K562 (cell line): ENCODE data around the gene FGF21. TPM values are rescaled to one million over a fixed set of nuclear protein-coding genes. Genes with fewer than 3 reads are reported as not detected.

ENCODE experiments used
- ARID2 ChIP-seq: fragments of 450-650 bp; IDR thresholded peaks from 2 replicates; pipeline ENCODE4 v1.6.1; 2017; ENCODE audit warnings: antibody characterized with exemption, mild to moderate bottlenecking
- CGGBP1 ChIP-seq: fragments of 250-450 bp; sonication (Bioruptor Pico); IDR thresholded peaks from 2 replicates; pipeline ENCODE4 v1.9.0; 2021; ENCODE audit warnings: mild to moderate bottlenecking
- EP300 ChIP-seq: IDR thresholded peaks from 2 replicates; pipeline ENCODE4 v1.6.1; 2012; ENCODE audit warnings: low read length, improper control_type of control experiment
- GABPB1 ChIP-seq: sonication (generic); formaldehyde crosslinking; IDR thresholded peaks from 2 replicates; pipeline ENCODE4 v1.8.0; 2022; ENCODE audit warnings: mild to moderate bottlenecking, missing genetic modification reagents
- HDGF ChIP-seq: fragments of 450-650 bp; IDR thresholded peaks from 2 replicates; pipeline ENCODE4 v1.6.1; 2016
- HMG20A ChIP-seq: fragments of 450-650 bp; formaldehyde crosslinking; conservative IDR thresholded peaks from 2 replicates; pipeline ENCODE4 v1.4.0; 2020; ENCODE audit warnings: mild to moderate bottlenecking, mixed read lengths
- JUNB ChIP-seq: fragments of 450-650 bp; formaldehyde crosslinking; conservative IDR thresholded peaks from 2 replicates; pipeline ENCODE4 v1.4.0; 2020; ENCODE audit warnings: mild to moderate bottlenecking
- MITF ChIP-seq: IDR thresholded peaks from 2 replicates; pipeline ENCODE4 v1.6.1; 2014; ENCODE audit warnings: antibody characterized with exemption
- PTRF ChIP-seq: fragments of 450-650 bp; IDR thresholded peaks from 2 replicates; pipeline ENCODE4 v1.6.1; 2016; ENCODE audit warnings: mild to moderate bottlenecking, missing genetic modification characterization, missing compliant biosample characterization
- RAD51 ChIP-seq: fragments of 450-650 bp; IDR thresholded peaks from 2 replicates; pipeline ENCODE4 v1.7.1; 2016; ENCODE audit warnings: low read depth, mild to moderate bottlenecking, borderline replicate concordance
- TFAM ChIP-seq: fragments of 250-450 bp; sonication (Bioruptor Pico); conservative IDR thresholded peaks from 2 replicates; pipeline ENCODE4 v1.5.0; 2021; ENCODE audit warnings: mild to moderate bottlenecking, moderate library complexity
- TGIF2 ChIP-seq: sonication (generic); formaldehyde crosslinking; IDR thresholded peaks from 2 replicates; pipeline ENCODE4 v1.8.1; 2022; ENCODE audit warnings: mild to moderate bottlenecking, missing genetic modification reagents, moderate library complexity
- ZBTB26 ChIP-seq: fragments of 450-650 bp; formaldehyde crosslinking; IDR thresholded peaks from 2 replicates; pipeline ENCODE4 v1.4.0; 2022; ENCODE audit warnings: missing genetic modification characterization
- ZNF197 ChIP-seq: fragments of 200-800 bp; sonication (Bioruptor generic); IDR thresholded peaks from 2 replicates; pipeline ENCODE4 v1.6.1; 2016; ENCODE audit warnings: low read depth, missing genetic modification characterization, missing compliant biosample characterization
- ZNF778 ChIP-seq: fragments of 450-650 bp; formaldehyde crosslinking; IDR thresholded peaks from 2 replicates; pipeline ENCODE4 v1.4.0; 2020; ENCODE audit warnings: mild to moderate bottlenecking, moderate library complexity
- ZSCAN29 ChIP-seq: fragments of 450-650 bp; IDR thresholded peaks from 2 replicates; pipeline ENCODE4 v1.6.1; 2017
- polyA plus RNA-seq, 8 experiments: library from polyadenylated mRNA; depleted of rRNA in 4 of 8; stranded (reverse) in 5 of 8; unstranded in 3 of 8; fragments of >200 nt; fragmentation: Nextera tagmentation in 2 of 8; fragmentation: Illumina TruSeq in 1 of 8; extraction: Ambion mirVana in 2 of 8; extraction: Trizol in 1 of 8; gene quantifications; 2 replicates each; pipeline versions ENCODE4 v1.2.1 to v1.2.3, GENCODE V29; 2011 to 2014; ENCODE audit warnings: inconsistent platforms in 1 of 8, missing spikeins in 1 of 8
- total RNA-seq, 7 experiments: library from RNA; depleted of rRNA in 6 of 7; stranded (reverse); fragments of >200 nt in 6 of 7; fragmentation: Illumina TruSeq in 2 of 7; extraction: Trizol in 2 of 7; gene quantifications; 2 replicates each; pipeline versions ENCODE4 v1.2.1 to v1.2.3, GENCODE V29; 2011 to 2021; ENCODE audit warnings: low replicate concordance in 1 of 7
- TF ChIP-seq, protein P1 (sequence below): sonication (generic); formaldehyde crosslinking; IDR thresholded peaks from 2 replicates; pipeline ENCODE4 v1.8.1; 2022; ENCODE audit warnings: missing genetic modification reagents
- TF ChIP-seq, protein P2 (sequence below): IDR thresholded peaks from 3 replicates; pipeline ENCODE4 v1.6.1; 2011; ENCODE audit warnings: borderline replicate concordance, mild to moderate bottlenecking; ENCODE audit not compliant: insufficient read length, insufficient read depth
- TF ChIP-seq, protein P3 (sequence below), 2 experiments: fragments of 200-800 bp in 1 of 2; sonication (Bioruptor generic) in 1 of 2; sonication (generic) in 1 of 2; formaldehyde crosslinking in 1 of 2; IDR thresholded peaks in 1 of 2; conservative IDR thresholded peaks in 1 of 2; 2 replicates each; pipeline versions ENCODE4 v1.5.0 to v1.6.1; 2016 to 2020; ENCODE audit warnings: missing compliant biosample characterization in 1 of 2, missing genetic modification characterization in 1 of 2, missing genetic modification reagents in 1 of 2

The FGF21 gene
- total and polyA plus RNA-seq, 9 of the 15 experiments (the other 6 are each of a cell fraction or from before 2014, with no cell fraction given), result 0.04 to 0.77 (median 0.09) TPM; not detected in 6

- TF ChIP-seq, protein P1, sequence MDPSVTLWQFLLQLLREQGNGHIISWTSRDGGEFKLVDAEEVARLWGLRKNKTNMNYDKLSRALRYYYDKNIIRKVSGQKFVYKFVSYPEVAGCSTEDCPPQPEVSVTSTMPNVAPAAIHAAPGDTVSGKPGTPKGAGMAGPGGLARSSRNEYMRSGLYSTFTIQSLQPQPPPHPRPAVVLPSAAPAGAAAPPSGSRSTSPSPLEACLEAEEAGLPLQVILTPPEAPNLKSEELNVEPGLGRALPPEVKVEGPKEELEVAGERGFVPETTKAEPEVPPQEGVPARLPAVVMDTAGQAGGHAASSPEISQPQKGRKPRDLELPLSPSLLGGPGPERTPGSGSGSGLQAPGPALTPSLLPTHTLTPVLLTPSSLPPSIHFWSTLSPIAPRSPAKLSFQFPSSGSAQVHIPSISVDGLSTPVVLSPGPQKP (CRISPR knock-in tag), result no peak
- no peak for TF ChIP-seq EP300
- no peak for TF ChIP-seq TFAM
- TF ChIP-seq, protein P2, sequence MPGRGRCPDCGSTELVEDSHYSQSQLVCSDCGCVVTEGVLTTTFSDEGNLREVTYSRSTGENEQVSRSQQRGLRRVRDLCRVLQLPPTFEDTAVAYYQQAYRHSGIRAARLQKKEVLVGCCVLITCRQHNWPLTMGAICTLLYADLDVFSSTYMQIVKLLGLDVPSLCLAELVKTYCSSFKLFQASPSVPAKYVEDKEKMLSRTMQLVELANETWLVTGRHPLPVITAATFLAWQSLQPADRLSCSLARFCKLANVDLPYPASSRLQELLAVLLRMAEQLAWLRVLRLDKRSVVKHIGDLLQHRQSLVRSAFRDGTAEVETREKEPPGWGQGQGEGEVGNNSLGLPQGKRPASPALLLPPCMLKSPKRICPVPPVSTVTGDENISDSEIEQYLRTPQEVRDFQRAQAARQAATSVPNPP, result no peak
- TF ChIP-seq RAD51, result no peak
- TF ChIP-seq HDGF, result peak; percentile 49; the same call in 1 of the 2 replicates
- TF ChIP-seq HMG20A (CRISPR knock-in tag), result no peak
- no peak for TF ChIP-seq CGGBP1 (CRISPR knock-in tag)
- no peak for TF ChIP-seq MITF
- TF ChIP-seq ZNF197, result peak; percentile 78; the same call in 1 of the 2 replicates
- TF ChIP-seq ZNF778 (CRISPR knock-in tag), result no peak
- TF ChIP-seq, protein P3, sequence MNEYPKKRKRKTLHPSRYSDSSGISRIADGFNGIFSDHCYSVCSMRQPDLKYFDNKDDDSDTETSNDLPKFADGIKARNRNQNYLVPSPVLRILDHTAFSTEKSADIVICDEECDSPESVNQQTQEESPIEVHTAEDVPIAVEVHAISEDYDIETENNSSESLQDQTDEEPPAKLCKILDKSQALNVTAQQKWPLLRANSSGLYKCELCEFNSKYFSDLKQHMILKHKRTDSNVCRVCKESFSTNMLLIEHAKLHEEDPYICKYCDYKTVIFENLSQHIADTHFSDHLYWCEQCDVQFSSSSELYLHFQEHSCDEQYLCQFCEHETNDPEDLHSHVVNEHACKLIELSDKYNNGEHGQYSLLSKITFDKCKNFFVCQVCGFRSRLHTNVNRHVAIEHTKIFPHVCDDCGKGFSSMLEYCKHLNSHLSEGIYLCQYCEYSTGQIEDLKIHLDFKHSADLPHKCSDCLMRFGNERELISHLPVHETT (CRISPR knock-in tag; conservative IDR thresholded peaks at IDR 0.05 in 1 of 2, IDR thresholded peaks at IDR 0.05 in 1 of 2), result peak in 1 of 2 experiments; percentile 77; a peak in 2 of 4 replicates
- TF ChIP-seq ARID2, result no peak
- no peak for TF ChIP-seq PTRF (tag)
- no peak for TF ChIP-seq ZSCAN29
- TF ChIP-seq JUNB, result no peak
- no peak for TF ChIP-seq TGIF2 (CRISPR knock-in tag)
- TF ChIP-seq GABPB1, result peak; percentile 80
- no peak for TF ChIP-seq ZBTB26 (CRISPR knock-in tag)
Measured at GRCh38 chr19:48724796-48725753, 30.2 kb upstream of the FGF21 start (continued).
